Measurements from ENCODE around the gene FCER2. TPM values are rescaled to one million over a fixed set of nuclear protein-coding genes. Genes with fewer than 3 reads are reported as not detected.

FCER2 gene
- total and polyA plus RNA-seq, 2 of the 13 experiments (the other 11 are each of a cell fraction or from before 2014, with no cell fraction given): not detected

DNA sequence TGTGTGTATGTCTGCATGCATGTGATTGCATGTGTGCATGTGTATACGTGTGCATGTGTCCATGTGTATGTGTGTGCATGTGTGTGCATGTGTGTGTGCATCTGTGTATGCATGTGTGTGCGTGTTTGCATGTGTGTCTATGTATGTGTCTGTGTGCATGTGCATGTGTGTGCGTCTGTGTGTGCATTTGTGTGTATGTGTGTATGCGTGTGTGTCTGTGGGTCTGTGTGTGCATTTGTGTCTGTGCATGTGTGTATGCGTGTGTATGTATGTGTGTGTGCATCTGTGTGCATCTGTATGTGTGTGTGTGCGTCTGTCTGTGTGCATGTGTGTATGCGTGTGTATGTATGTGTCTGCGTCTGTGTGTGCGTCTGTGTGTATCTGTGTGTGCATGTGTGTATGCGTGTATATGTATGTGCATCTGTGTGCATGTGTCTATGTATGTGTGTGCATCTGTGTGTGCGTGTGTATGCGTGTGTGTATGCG lies 62.0 kb downstream of the FCER2 start (continued):
- TF ChIP-seq, protein P1, sequence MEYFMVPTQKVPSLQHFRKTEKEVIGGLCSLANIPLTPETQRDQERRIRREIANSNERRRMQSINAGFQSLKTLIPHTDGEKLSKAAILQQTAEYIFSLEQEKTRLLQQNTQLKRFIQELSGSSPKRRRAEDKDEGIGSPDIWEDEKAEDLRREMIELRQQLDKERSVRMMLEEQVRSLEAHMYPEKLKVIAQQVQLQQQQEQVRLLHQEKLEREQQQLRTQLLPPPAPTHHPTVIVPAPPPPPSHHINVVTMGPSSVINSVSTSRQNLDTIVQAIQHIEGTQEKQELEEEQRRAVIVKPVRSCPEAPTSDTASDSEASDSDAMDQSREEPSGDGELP (IDR thresholded peaks at IDR 0.05; ENCODE audit: borderline replicate concordance, low read depth): no peak
- TF ChIP-seq ZNF292 (CRISPR knock-in tag; IDR thresholded peaks at IDR 0.05; ENCODE audit: borderline replicate concordance, low read depth) (no peak), MATR3 (CRISPR knock-in tag; IDR thresholded peaks at IDR 0.05) (no peak), IRF2 (CRISPR knock-in tag; IDR thresholded peaks at IDR 0.05) (no peak), CENPT (CRISPR knock-in tag; IDR thresholded peaks at IDR 0.05; ENCODE audit: low read depth) (0 out of 2 replicates have a peak, but pooled peaks have one; percentile 20), DPF2 (CRISPR knock-in tag; IDR thresholded peaks at IDR 0.05; ENCODE audit: borderline replicate concordance, low read depth) (no peak), ZNF3 (CRISPR knock-in tag; IDR thresholded peaks at IDR 0.05) (no peak), POLR2A (IDR thresholded peaks at IDR 0.05; ENCODE audit: insufficient read depth in 1 of 2, low read depth in 2 of 2, low read length in 2 of 2) (peak in 1 of 2 experiments; percentile 39; a peak in 1 of 4 replicates), SMAD1 (CRISPR knock-in tag; IDR thresholded peaks at IDR 0.05; ENCODE audit: borderline replicate concordance, low read depth) (no peak), PRMT3 (CRISPR knock-in tag; IDR thresholded peaks at IDR 0.05; ENCODE audit: borderline replicate concordance, low read depth) (no peak), HMG20B (CRISPR knock-in tag; conservative IDR thresholded peaks at IDR 0.05) (no peak), ZC3H4 (CRISPR knock-in tag; IDR thresholded peaks at IDR 0.05; ENCODE audit: borderline replicate concordance) (no peak), MTF1 (CRISPR knock-in tag; IDR thresholded peaks at IDR 0.05) (no peak), EEA1 (CRISPR knock-in tag; IDR thresholded peaks at IDR 0.05; ENCODE audit: borderline replicate concordance) (no peak), FOXA1 (IDR thresholded peaks at IDR 0.05) (peak; percentile 4; the same call in 1 of the 2 replicates), FOXA1 (CRISPR knock-in tag; IDR thresholded peaks at IDR 0.05) (no peak), BCL3 (CRISPR knock-in tag; IDR thresholded peaks at IDR 0.05) (no peak)
